A549 (cell line): ENCODE results near the gene SLC26A4.

Experiments used
- BHLHE40 ChIP-seq: IDR thresholded peaks from 2 replicates; pipeline ENCODE4 v1.6.1; 2012; ENCODE audit warnings: low read depth, low read length, inconsistent platforms
- CHD4 ChIP-seq: fragments of 200-600 bp; sonication (generic); IDR thresholded peaks from 2 replicates; pipeline ENCODE4 v1.6.1; 2016; ENCODE audit warnings: antibody characterized with exemption, mild to moderate bottlenecking, borderline replicate concordance
- CTCF ChIP-seq: fragments of >200 bp; sonication (Bioruptor Twin); formaldehyde crosslinking; IDR thresholded peaks from 3 replicates; pipeline ENCODE4 v1.5.1; 2016
- ESRRA ChIP-seq: fragments of 150-350 bp; IDR thresholded peaks from 2 replicates; pipeline ENCODE4 v1.6.1; 2014; ENCODE audit warnings: mild to moderate bottlenecking, low read length, borderline replicate concordance
- JUNB ChIP-seq: fragments of >200 bp; sonication (Bioruptor Twin); formaldehyde crosslinking; IDR thresholded peaks from 2 replicates; pipeline ENCODE4 v1.6.1; 2016
- MAX ChIP-seq: IDR thresholded peaks from 2 replicates; pipeline ENCODE4 v1.6.1; 2012
- POLR2A ChIP-seq: IDR thresholded peaks from 2 replicates; pipeline ENCODE4 v1.6.1; 2012; ENCODE audit warnings: mild to moderate bottlenecking, low read length
- SREBF2 ChIP-seq: fragments of 450-650 bp; IDR thresholded peaks from 2 replicates; pipeline ENCODE4 v1.6.1; 2014; ENCODE audit warnings: mild to moderate bottlenecking, moderate library complexity
- ZNF302 ChIP-seq: fragments of 250-450 bp; sonication (Bioruptor Pico); IDR thresholded peaks from 2 replicates; pipeline ENCODE4 v1.9.0; 2021; ENCODE audit warnings: inconsistent platforms, mild to moderate bottlenecking, moderate library complexity

- TF ChIP-seq SREBF2 = no peak
- TF ChIP-seq MAX = no peak
- TF ChIP-seq CTCF = no peak
- TF ChIP-seq POLR2A = no peak
- TF ChIP-seq ESRRA = no peak
- no peak for TF ChIP-seq CHD4
- no peak for TF ChIP-seq ZNF302 (CRISPR knock-in tag)
- TF ChIP-seq BHLHE40 = no peak
- TF ChIP-seq JUNB = no peak
Observed at GRCh38 chr7:107622894-107623293, 37.7 kb upstream of the SLC26A4 start.
